K562 (cell line): ENCODE results near the gene ACSL6.

ENCODE experiments used
- FOS ChIP-seq: IDR thresholded peaks from 3 replicates; pipeline ENCODE4 v1.6.1; 2011; ENCODE audit not compliant: insufficient read length; ENCODE audit errors: extremely low read depth
- GABPB2 ChIP-seq: fragments of 250-450 bp; sonication (Bioruptor Pico); conservative IDR thresholded peaks from 2 replicates; pipeline ENCODE4 v1.5.1; 2021; ENCODE audit warnings: mild to moderate bottlenecking
- HDGF ChIP-seq: fragments of 450-650 bp; IDR thresholded peaks from 2 replicates; pipeline ENCODE4 v1.6.1; 2016
- NFXL1 ChIP-seq: fragments of 450-650 bp; formaldehyde crosslinking; IDR thresholded peaks from 2 replicates; pipeline ENCODE4 v1.4.0; 2021; ENCODE audit warnings: mild to moderate bottlenecking
- POLR2AphosphoS5 ChIP-seq: IDR thresholded peaks from 2 replicates; pipeline ENCODE4 v1.6.1; 2011; ENCODE audit warnings: mild to moderate bottlenecking, low read depth, low read length, moderate library complexity; ENCODE audit not compliant: control insufficient read depth, insufficient read depth
- RFX5 ChIP-seq: IDR thresholded peaks from 2 replicates; pipeline ENCODE4 v1.6.1; 2011; ENCODE audit warnings: low read depth, mild to moderate bottlenecking, improper control_type of control experiment, low read length
- ZNF121 ChIP-seq: sonication (generic); formaldehyde crosslinking; conservative IDR thresholded peaks from 2 replicates; pipeline ENCODE4 v1.8.0; 2022; ENCODE audit warnings: missing genetic modification reagents

DNA sequence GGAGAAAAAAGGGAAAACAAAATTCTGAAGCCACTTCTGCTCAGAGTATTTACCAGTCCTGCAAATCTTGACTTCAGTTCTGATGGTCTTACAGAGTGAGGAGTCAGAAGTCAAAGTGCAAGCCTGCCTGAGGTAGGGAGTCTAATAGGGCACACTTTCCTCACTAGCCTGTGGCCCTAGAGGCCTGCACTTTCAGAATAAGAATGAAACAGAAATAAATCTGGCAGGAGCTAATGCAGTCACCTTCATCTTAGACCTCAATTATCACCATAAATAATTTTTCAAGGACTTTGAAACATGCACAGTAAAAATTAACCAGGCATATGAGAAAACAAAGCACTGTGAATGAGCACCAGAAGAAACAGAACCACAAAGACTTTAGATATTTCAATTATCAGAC, 20.7 kb upstream of the ACSL6 start:
- TF ChIP-seq ZNF121 (CRISPR knock-in tag) (no peak), HDGF (no peak), FOS (no peak), POLR2AphosphoS5 (no peak), RFX5 (no peak), GABPB2 (no peak), NFXL1 (no peak)
